NCI-H128 (cell line): ENCODE measurements around the gene HDDC2.

Source experiments
- DNase-seq: peaks from one replicate; lab custom pipeline; 2025; ENCODE audit not compliant: unreplicated experiment; lab: John Stamatoyannopoulos, UW

HDDC2 gene

GRCh38 chr6:125245109-125245508, 56.7 kb downstream of the HDDC2 start:
- no peak for DNase-seq

GRCh38 chr6:125237764-125238163, 64.0 kb downstream of the HDDC2 start:
- DNase-seq: no peak

- DNase-seq: no peak
Observed at GRCh38 chr6:125236536-125237327, 65.0 kb downstream of the HDDC2 start.

GRCh38 chr6:125233202-125233601, 68.6 kb downstream of the HDDC2 start:
- no peak for DNase-seq

GRCh38 chr6:125232466-125232865, 69.3 kb downstream of the HDDC2 start:
- no peak for DNase-seq

- DNase-seq: no peak
Observed at GRCh38 chr6:125231574-125232343, 70.0 kb downstream of the HDDC2 start.

- DNase-seq: no peak
Observed at GRCh38 chr6:125231133-125231532, 70.6 kb downstream of the HDDC2 start.

GRCh38 chr6:125230674-125231073, 71.1 kb downstream of the HDDC2 start:
- no peak for DNase-seq

- no peak for DNase-seq
Observed at GRCh38 chr6:125228981-125229479, 72.7 kb downstream of the HDDC2 start.

- DNase-seq: no peak
Observed at GRCh38 chr6:125227244-125227643, 74.5 kb downstream of the HDDC2 start.
